GM21737 (cell line): ENCODE data around the gene DMAP1.
A peak's percentile ranks its signal among the peaks of the same experiment; 100 is the strongest.
"Not testable (repeated sequence)": the region's sequence is repeated elsewhere in the genome, so short reads cannot be mapped to it uniquely, and the experiment has no call there.

Source experiments
- ATAC-seq: cut with Tn5 transposase; IDR thresholded peaks from one replicate; pipeline ENCODE4 v1.9.1; 2021; ENCODE audit warnings: mild to moderate bottlenecking, moderate library complexity; ENCODE audit not compliant: unreplicated experiment

Gene DMAP1

GRCh38 chr1:44213222-44214112 lies at the start of gene DMAP1:
Gene DMAP1, plus strand, starts transcription at chr1:44213471. Its CDS starts 283 bp downstream, at chr1:44213754.
- peak; percentile 68 for ATAC-seq

GRCh38 chr1:44168520-44169098 lies 44.7 kb upstream of the DMAP1 start:
- ATAC-seq: no peak

- no peak for ATAC-seq
These were observed 42.9 kb upstream of the DMAP1 start for GRCh38 chr1:44170281-44170823.

- ATAC-seq: no peak
These were observed 38.6 kb upstream of the DMAP1 start for GRCh38 chr1:44174630-44175029.

GRCh38 chr1:44200336-44200735 lies 12.9 kb upstream of the DMAP1 start:
- ATAC-seq: no peak

GRCh38 chr1:44206545-44206944 lies 6.7 kb upstream of the DMAP1 start:
- ATAC-seq: not testable (repeated sequence)

- no peak for ATAC-seq
These were observed 5.0 kb upstream of the DMAP1 start for GRCh38 chr1:44208226-44208625.

- ATAC-seq: no peak
These were observed 2.7 kb upstream of the DMAP1 start for GRCh38 chr1:44210595-44210994.

GRCh38 chr1:44212355-44213221 lies 683 bp upstream of the DMAP1 start:
- no peak for ATAC-seq

GRCh38 chr1:44217809-44218410 lies 4.6 kb downstream of the DMAP1 start:
- ATAC-seq: no peak

GRCh38 chr1:44218503-44219300 lies 5.4 kb downstream of the DMAP1 start:
- no peak for ATAC-seq

- ATAC-seq: no peak
These were observed 6.0 kb downstream of the DMAP1 start for GRCh38 chr1:44219301-44219626.

GRCh38 chr1:44220001-44220751 lies 6.9 kb downstream of the DMAP1 start:
- ATAC-seq: no peak

- ATAC-seq: no peak
These were observed 7.5 kb downstream of the DMAP1 start for GRCh38 chr1:44220755-44221154.

GRCh38 chr1:44221769-44222168 lies 8.5 kb downstream of the DMAP1 start:
- no peak for ATAC-seq

- ATAC-seq: no peak
These were observed 9.3 kb downstream of the DMAP1 start for GRCh38 chr1:44222397-44223186.

- no peak for ATAC-seq
These were observed 9.9 kb downstream of the DMAP1 start for GRCh38 chr1:44223187-44223610.

GRCh38 chr1:44225761-44226160 lies 12.5 kb downstream of the DMAP1 start:
- ATAC-seq: no peak
